ENCODE data around the gene MED15. TPM values are rescaled to one million over a fixed set of nuclear protein-coding genes. Genes with fewer than 3 reads are reported as not detected.
"Not testable (repeated sequence)": the region's sequence is repeated elsewhere in the genome, so short reads cannot be mapped to it uniquely, and the experiment has no call there.

MED15 gene
- total and polyA plus RNA-seq, 3 experiments from 2014 or later: 98.0 to 120 (median 106) TPM

GRCh38 chr22:20615533-20616450 lies 108.4 kb downstream of the MED15 start:
- H3K36me3 Mint-ChIP-seq: no peaks in the 10 kb centered on the region
- Histone ChIP-seq H3K27ac (ENCODE audit: low read depth, low read length) (no peak overlapping the region), H3K27me3 (ENCODE audit: insufficient read depth, low read length, poor library complexity, severe bottlenecking) (peaks cover 13% of the 10 kb centered on the region), H3K4me1 (ENCODE audit: insufficient read depth, low read length) (no peaks in the 10 kb centered on the region), H3K36me3 (ENCODE audit: insufficient read depth, low read length) (no peaks in the 10 kb centered on the region), H3K4me3 (ENCODE audit: low read length) (no peak overlapping the region), H3K9me3 (ENCODE audit: low read length) (no peaks in the 10 kb centered on the region)
- CTCF ChIA-PET: no interaction called here
- no peak for DNase-seq
- H3K4me3 Mint-ChIP-seq: no peak overlapping the region
- no peaks in the 10 kb centered on the region for H3K4me1 Mint-ChIP-seq
- POLR2A ChIA-PET: no interaction called here
- no peaks in the 10 kb centered on the region for H3K9me3 Mint-ChIP-seq
- H3K27ac Mint-ChIP-seq: peak overlapping the region in 1 of 8 donors; percentile 78
- peaks cover 0 to 2% of the 10 kb centered on the region in 2 donors for H3K27me3 Mint-ChIP-seq

DNA sequence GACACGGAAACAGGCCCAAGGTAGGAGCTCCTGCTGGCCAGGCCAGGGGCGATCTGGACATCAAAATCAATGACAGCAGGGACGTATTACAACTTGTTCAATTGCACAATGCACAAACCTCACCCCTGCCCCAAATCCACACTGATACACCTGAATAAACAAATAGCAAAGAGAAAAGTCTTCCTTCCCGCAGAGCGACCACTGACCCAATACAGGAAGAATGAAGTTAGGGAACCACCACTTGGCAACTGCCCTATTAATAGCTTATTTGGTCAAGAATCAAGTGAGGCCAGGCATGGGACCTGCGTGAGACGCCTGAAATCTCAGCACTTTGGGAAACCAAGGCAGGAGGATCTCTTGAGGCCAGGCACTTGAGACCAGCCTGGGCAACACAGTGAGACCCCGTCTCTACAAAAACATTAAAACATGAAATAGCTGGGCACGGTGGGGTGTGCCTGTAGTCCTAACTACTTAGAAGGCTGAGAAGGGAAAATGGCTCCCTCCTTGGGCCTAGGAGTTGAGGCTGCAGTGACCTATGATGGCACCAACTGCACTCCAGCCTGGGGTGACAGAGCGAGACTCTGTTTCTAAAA lies 109.1 kb downstream of the MED15 start:
- Histone ChIP-seq H3K9me3 (ENCODE audit: low read length) (no peaks in the 10 kb centered on the region), H3K4me1 (ENCODE audit: insufficient read depth, low read length) (no peaks in the 10 kb centered on the region), H3K36me3 (ENCODE audit: insufficient read depth, low read length) (no peaks in the 10 kb centered on the region), H3K4me3 (ENCODE audit: low read length) (no peak overlapping the region), H3K27me3 (ENCODE audit: insufficient read depth, low read length, poor library complexity, severe bottlenecking) (peaks cover 17% of the 10 kb centered on the region), H3K27ac (ENCODE audit: low read depth, low read length) (no peak overlapping the region)
- no peak overlapping the region for H3K4me3 Mint-ChIP-seq
- H3K36me3 Mint-ChIP-seq: no peaks in the 10 kb centered on the region
- H3K27me3 Mint-ChIP-seq: peaks cover 0 to 2% of the 10 kb centered on the region in 2 donors
- H3K27ac Mint-ChIP-seq: peak overlapping the region in 1 of 8 donors; percentile 78
- no peaks in the 10 kb centered on the region for H3K4me1 Mint-ChIP-seq
- POLR2A ChIA-PET: no interaction called here
- DNase-seq: no peak
- no peaks in the 10 kb centered on the region for H3K9me3 Mint-ChIP-seq
- CTCF ChIA-PET: no interaction called here

DNA sequence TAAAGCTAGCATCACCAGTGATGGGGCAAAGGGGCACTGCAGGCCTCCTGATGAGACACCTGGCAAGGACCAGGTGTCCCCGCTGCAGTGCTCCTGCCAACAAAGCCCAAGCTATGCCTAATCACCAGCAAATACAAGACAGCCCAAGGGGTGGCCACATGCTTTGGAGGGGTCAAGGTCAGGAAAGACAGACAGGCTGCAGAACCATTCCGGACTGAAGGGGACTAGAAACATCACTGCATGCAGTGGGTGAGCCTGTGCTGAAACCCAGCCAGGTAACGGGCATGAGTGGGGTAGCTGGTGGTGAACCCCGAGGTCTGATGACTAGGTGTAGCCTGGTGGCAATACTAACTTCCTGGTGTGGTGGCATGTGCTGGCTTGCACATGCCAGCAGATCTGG lies 111.1 kb downstream of the MED15 start:
- CTCF ChIA-PET: interaction anchor here (2.7 kb wide), 1 partner anchor 13 kb away, joined by 6 read pairs; no protein-coding TSS in a partner anchor
- Mint-ChIP-seq H3K4me1 (no peaks in the 10 kb centered on the region), H3K36me3 (no peaks in the 10 kb centered on the region), H3K4me3 (no peak overlapping the region), H3K27me3 (peaks cover 0 to 2% of the 10 kb centered on the region in 2 donors), H3K27ac (no peak overlapping the region), H3K9me3 (no peaks in the 10 kb centered on the region)
- H3K27me3 ChIP-seq (ENCODE audit: insufficient read depth, low read length, poor library complexity, severe bottlenecking): peaks cover 10% of the 10 kb centered on the region
- H3K36me3 ChIP-seq (ENCODE audit: insufficient read depth, low read length): no peaks in the 10 kb centered on the region
- H3K4me1 ChIP-seq (ENCODE audit: insufficient read depth, low read length): no peaks in the 10 kb centered on the region
- H3K4me3 ChIP-seq (ENCODE audit: low read length): no peak overlapping the region
- POLR2A ChIA-PET: no interaction called here
- no peak for DNase-seq
- H3K9me3 ChIP-seq (ENCODE audit: low read length): no peaks in the 10 kb centered on the region
- no peak overlapping the region for H3K27ac ChIP-seq (ENCODE audit: low read depth, low read length)

GRCh38 chr22:20619045-20619892 lies 111.9 kb downstream of the MED15 start:
- Histone ChIP-seq H3K27ac (ENCODE audit: low read depth, low read length) (no peak overlapping the region), H3K36me3 (ENCODE audit: insufficient read depth, low read length) (no peaks in the 10 kb centered on the region), H3K9me3 (ENCODE audit: low read length) (no peaks in the 10 kb centered on the region), H3K4me3 (ENCODE audit: low read length) (no peak overlapping the region), H3K27me3 (ENCODE audit: insufficient read depth, low read length, poor library complexity, severe bottlenecking) (peaks cover 8% of the 10 kb centered on the region), H3K4me1 (ENCODE audit: insufficient read depth, low read length) (no peaks in the 10 kb centered on the region)
- DNase-seq: no peak
- Mint-ChIP-seq H3K4me1 (no peaks in the 10 kb centered on the region), H3K27me3 (peaks cover 0 to 2% of the 10 kb centered on the region in 2 donors), H3K9me3 (no peaks in the 10 kb centered on the region), H3K36me3 (no peaks in the 10 kb centered on the region), H3K27ac (peak overlapping the region in 1 of 8 donors; percentile 65), H3K4me3 (no peak overlapping the region)
- ChIA-PET CTCF (interaction anchor here (2.7 kb wide), 1 partner anchor 13 kb away, joined by 6 read pairs; no protein-coding TSS in a partner anchor), POLR2A (no interaction called here)

DNA sequence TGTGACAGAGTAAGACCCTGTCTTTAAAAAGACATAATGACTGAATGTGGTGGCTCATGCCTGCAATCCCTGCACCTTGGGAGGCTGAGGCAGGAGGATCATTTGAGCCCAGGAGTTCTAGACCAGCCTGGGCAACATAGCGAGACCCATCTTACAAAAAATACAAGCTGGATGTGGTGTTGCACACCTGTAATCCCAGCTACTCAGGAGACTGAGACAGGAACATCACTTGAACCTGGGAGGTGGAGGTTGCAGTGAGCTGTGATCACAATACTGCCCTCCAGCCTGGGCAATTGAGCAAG lies 112.4 kb downstream of the MED15 start:
- DNase-seq; H3K27ac ChIP-seq (ENCODE audit: low read depth, low read length); H3K27me3 ChIP-seq (ENCODE audit: insufficient read depth, low read length, poor library complexity, severe bottlenecking); H3K4me3 Mint-ChIP-seq; POLR2A ChIA-PET; H3K4me1 ChIP-seq (ENCODE audit: insufficient read depth, low read length); H3K9me3 Mint-ChIP-seq; H3K4me1 Mint-ChIP-seq; H3K36me3 Mint-ChIP-seq; H3K36me3 ChIP-seq (ENCODE audit: insufficient read depth, low read length); H3K27me3 Mint-ChIP-seq; H3K4me3 ChIP-seq (ENCODE audit: low read length); H3K27ac Mint-ChIP-seq; H3K9me3 ChIP-seq (ENCODE audit: low read length): not testable (repeated sequence)
- CTCF ChIA-PET: interaction anchor here (2.7 kb wide), 1 partner anchor 14 kb away, joined by 6 read pairs; no protein-coding TSS in a partner anchor

DNA sequence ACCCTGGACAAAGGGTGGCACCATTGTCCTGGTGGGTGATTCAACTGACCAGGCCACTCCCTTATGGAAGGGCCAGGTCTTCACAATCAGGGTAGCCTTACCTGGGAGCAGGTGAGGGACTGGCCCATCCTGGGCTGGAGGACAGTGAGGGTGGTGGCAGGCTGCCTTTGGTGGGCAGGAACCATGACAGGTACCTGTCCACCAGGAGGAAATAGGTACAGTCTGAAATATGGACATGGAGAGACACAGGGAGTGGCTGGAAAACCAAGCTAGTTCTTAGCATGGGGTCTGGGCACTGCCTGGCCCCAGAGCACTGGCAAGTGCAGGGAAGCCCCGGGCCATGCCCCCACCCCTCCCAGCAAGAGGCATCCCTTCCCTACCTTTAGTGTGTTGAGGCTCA lies 113.8 kb downstream of the MED15 start:
- Mint-ChIP-seq H3K27me3 (peaks cover 0 to 2% of the 10 kb centered on the region in 2 donors), H3K27ac (no peak overlapping the region), H3K36me3 (no peaks in the 10 kb centered on the region), H3K4me3 (no peak overlapping the region), H3K4me1 (no peaks in the 10 kb centered on the region), H3K9me3 (no peaks in the 10 kb centered on the region)
- no peak for DNase-seq
- ChIA-PET POLR2A (no interaction called here), CTCF (no interaction called here)
- peaks cover 3% of the 10 kb centered on the region for H3K27me3 ChIP-seq (ENCODE audit: insufficient read depth, low read length, poor library complexity, severe bottlenecking)
- H3K4me1 ChIP-seq (ENCODE audit: insufficient read depth, low read length): no peaks in the 10 kb centered on the region
- H3K4me3 ChIP-seq (ENCODE audit: low read length): no peak overlapping the region
- H3K27ac ChIP-seq (ENCODE audit: low read depth, low read length): no peak overlapping the region
- H3K36me3 ChIP-seq (ENCODE audit: insufficient read depth, low read length): no peaks in the 10 kb centered on the region
- H3K9me3 ChIP-seq (ENCODE audit: low read length): no peaks in the 10 kb centered on the region

GRCh38 chr22:20622650-20623339 lies 115.4 kb downstream of the MED15 start:
- Histone ChIP-seq H3K27me3 (ENCODE audit: insufficient read depth, low read length, poor library complexity, severe bottlenecking) (peaks cover 3% of the 10 kb centered on the region), H3K27ac (ENCODE audit: low read depth, low read length) (no peak overlapping the region), H3K4me3 (ENCODE audit: low read length) (no peak overlapping the region), H3K4me1 (ENCODE audit: insufficient read depth, low read length) (no peaks in the 10 kb centered on the region), H3K36me3 (ENCODE audit: insufficient read depth, low read length) (no peaks in the 10 kb centered on the region), H3K9me3 (ENCODE audit: low read length) (no peaks in the 10 kb centered on the region)
- Mint-ChIP-seq H3K4me1 (no peaks in the 10 kb centered on the region), H3K27me3 (peaks cover 0 to 2% of the 10 kb centered on the region in 2 donors), H3K4me3 (no peak overlapping the region), H3K9me3 (no peaks in the 10 kb centered on the region), H3K27ac (no peak overlapping the region), H3K36me3 (no peaks in the 10 kb centered on the region)
- CTCF ChIA-PET: no interaction called here
- no peak for DNase-seq
- POLR2A ChIA-PET: no interaction called here
